CD4-positive, alpha-beta T cell treated with Interleukin-15 for 4 hours (primary cell): ENCODE measurements around the gene EHMT1.
"Not testable (repeated sequence)": the region's sequence is repeated elsewhere in the genome, so short reads cannot be mapped to it uniquely, and the experiment has no call there.

Experiments used
- DNase-seq: peaks from one replicate; pipeline ENCODE4 v3.0.0-alpha.2; 2020; ENCODE audit warnings: low spot score

Gene EHMT1

DNA sequence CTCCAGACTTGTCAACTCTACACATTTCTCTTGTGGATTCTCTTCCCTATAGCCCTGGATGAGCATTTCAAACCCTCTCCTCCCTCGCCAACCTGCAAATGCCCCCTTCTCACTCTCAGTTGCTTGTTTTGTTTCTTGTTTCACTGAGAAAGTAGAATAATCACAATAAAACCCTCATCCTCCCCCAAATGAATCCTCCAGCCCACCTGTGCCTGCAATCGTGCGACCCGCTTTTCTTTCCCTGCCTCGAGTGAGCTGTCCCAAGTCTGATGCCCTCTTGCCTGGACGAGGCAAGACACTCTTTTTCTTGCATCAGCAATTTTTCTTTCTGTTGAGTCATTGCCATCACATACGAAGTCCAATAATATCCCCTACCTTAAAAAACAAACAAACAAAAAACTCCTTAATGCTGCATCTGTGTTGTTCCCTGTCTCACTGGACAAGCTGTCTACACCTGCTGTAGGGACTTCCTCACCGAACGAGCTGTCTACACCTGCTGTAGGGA lies 255.1 kb downstream of the EHMT1 start:
- DNase-seq: no peak

DNA sequence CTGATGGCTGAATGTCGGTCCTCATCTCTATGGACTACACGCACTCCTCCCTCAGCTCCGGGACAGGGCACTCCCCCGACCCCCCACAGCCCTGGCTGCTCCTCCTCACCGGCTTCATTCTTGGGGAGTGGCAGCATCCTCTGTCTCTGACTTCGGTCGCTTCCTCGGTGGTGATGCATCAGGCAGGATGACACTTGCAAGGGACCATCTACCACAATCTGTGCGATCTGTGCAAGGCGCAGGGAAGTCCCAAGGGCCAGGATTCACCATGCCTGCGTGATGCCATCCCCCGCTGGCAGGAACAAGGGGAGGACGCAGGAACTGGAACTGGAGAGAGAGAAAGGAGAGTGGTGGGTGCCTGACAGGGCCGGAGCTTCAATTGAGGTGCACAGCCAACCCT lies 256.5 kb downstream of the EHMT1 start:
- no peak for DNase-seq

DNA sequence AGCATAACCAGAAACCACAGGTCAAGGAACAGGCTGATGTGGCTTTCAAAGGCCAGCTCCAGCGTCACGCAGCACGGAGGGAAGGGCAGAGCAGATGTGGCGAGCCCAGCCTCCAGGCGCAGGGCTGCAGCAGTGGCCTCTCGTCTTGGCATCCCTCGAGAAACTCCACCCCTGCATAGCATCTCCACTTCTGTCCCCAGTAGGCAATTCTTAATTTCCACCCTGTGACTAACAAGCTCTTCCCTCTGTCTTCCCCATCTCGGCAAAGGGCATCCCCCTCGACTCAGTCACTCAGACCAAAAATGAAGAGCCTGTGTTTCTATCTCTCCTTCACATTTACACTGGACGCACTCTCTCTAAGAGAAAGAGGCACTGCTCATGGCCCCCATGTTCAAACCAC lies 257.0 kb downstream of the EHMT1 start:
- DNase-seq: no peak

DNA sequence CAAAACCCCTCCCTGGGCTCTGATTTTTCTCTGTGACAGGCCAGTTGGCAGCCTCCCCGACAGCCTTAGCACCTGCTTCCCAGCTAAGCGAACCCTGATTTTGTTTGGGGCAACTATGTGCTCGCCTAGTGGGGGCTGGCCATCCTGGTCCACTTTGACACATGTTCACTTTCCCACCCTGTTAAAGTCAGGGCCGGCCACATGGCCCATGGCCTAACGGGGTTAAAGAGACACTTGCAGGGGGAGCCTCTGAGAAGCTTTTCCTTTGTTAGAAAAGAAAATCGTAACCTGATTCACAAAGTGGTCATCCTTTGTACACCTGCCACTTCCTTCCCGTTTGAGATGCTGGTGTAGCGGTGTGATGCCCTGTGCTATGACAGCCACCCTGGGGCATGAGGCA lies 257.5 kb downstream of the EHMT1 start:
- DNase-seq: no peak

DNA sequence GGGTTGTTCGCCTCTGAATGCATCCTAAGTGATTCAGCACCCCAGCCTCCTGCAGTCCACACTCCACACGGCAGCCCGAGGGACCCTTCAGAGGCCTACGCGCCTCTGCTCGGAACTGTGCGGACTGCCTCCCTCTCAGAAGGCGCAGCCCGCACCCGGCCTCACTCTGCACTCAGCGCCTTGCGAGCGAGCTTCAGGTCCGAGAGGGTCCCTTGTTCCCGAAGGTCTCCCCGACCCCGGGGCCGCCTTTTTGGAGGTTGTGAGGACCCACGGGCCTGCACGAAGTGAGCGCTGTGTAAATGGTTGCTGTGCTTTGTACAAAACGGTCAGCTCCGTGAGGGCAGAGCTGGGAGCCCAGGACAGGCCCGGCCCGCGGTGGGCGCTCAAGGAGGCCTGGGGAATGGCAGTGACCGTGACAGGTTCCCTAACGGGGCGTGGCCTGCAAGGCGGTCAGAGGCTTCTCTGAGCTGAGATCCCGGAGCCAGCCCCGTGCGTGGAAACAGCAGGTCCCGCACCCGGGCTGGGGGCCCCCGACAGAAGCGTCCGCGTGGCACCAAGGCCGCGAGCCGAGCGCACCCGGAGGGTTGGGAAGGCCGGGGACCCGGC lies 258.1 kb downstream of the EHMT1 start:
- DNase-seq: no peak

DNA sequence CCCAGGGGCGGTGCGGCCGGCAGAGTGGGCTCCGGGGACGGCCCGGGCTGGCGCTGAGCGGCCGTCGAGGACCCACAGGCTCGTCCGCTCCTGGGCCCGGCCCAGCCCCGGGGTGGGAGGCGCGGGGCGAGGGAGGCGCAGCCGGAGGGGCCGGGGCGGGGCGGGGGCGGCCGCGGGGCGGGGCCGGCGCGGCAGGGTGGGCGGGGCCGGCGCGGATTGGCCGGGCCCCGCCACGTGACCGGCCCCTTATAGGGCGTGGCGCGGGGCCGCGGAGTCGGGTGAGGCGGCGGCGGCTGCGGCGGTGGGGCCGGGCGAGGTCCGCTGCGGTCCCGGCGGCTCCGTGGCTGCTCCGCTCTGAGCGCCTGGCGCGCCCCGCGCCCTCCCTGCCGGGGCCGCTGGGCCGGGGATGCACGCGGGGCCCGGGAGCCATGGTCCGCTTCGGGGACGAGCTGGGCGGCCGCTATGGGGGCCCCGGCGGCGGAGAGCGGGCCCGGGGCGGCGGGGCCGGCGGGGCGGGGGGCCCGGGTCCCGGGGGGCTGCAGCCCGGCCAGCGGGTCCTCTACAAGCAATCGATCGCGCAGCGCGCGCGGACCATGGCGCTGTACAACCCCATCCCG lies 258.8 kb downstream of the EHMT1 start, which contains the start of gene CACNA1B:
TSS of gene CACNA1B (plus strand) at position 277 of the 617 bp plus-strand sequence. CDS start at position 429, 152 bp downstream.
- DNase-seq: not testable (repeated sequence)

DNA sequence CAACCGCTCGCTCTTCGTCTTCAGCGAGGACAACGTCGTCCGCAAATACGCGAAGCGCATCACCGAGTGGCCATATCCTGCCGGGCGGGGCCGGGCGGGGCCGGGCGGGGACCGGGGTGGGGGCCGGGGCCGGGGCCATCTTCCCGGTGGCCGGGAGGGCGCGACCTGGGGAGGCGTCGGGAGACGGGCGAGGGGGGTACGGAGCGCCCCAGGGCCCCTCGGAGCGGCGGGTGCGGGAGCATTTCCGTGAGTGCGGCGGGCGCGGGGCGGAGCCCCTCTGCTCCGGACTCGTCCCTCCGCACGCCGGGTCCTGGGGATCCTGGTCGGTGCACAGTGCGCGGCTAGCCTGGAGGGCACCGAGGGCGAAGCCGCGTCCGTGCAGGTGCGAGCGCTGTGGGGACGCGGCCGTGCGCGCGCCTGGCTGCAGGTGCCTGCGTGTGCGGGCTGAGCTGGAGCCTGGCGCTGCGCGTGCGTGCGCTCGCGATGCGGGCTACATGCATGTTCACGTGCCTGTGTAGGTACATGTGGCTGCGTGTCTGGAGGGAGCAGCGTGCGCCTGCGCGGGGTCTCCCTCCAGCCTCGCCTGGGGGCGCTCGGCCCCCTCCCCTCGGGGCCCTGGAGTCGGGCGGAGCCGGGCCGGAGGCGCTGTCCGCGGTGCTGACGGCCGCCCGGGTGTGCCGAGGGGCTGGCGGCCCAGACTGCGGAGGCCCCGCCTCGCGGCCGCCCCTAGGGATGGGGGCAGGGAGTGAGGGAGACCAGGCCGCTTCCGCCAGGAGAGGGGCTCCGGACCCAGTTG lies 259.5 kb downstream of the EHMT1 start:
- no peak for DNase-seq

DNA sequence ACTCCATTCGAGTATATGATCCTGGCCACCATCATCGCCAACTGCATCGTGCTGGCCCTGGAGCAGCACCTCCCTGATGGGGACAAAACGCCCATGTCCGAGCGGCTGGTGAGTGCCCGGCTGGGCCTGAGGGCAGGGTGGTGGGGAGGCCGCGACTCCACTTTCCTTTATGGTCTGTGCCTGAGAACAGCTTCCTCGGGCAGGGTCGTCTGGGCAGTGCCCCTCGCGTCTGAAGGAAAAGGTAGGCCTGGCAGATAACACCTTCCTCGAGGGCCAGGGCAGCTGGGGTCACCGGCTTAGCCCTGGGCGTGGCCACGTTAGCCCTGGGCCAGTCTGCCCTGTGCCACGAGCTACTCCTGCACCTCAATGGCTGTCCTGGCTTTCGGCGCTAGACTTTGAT lies 260.2 kb downstream of the EHMT1 start:
- no peak for DNase-seq

DNA sequence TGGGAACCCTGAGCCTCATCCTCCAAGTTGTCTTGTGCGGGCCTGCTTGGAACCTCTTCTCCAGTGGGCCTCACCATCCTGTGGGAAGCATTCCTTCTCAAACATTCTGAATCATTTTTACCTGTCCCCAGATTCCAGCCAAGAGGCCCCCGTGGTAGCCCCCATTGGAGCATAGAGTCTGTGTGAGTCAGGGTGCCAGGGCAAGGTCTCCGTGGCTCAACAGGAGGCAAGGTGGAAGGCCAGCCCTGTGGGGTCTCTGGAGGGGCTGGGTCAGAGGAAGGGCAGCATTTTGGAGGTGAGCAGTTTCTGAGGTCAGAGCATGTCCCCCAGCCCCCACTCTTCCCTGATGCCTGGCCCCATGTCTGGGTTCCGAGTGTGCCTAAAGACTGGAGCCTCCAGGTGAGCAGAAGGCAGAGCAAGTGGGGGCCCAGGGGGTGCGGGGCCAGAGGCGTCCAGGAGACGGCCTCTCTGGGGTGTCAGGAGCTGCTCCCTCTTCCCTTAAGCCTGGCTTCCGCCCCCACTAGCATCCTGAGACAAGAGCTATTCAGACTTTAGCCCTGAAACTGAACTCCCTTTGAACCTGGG lies 260.9 kb downstream of the EHMT1 start:
- DNase-seq: no peak

DNA sequence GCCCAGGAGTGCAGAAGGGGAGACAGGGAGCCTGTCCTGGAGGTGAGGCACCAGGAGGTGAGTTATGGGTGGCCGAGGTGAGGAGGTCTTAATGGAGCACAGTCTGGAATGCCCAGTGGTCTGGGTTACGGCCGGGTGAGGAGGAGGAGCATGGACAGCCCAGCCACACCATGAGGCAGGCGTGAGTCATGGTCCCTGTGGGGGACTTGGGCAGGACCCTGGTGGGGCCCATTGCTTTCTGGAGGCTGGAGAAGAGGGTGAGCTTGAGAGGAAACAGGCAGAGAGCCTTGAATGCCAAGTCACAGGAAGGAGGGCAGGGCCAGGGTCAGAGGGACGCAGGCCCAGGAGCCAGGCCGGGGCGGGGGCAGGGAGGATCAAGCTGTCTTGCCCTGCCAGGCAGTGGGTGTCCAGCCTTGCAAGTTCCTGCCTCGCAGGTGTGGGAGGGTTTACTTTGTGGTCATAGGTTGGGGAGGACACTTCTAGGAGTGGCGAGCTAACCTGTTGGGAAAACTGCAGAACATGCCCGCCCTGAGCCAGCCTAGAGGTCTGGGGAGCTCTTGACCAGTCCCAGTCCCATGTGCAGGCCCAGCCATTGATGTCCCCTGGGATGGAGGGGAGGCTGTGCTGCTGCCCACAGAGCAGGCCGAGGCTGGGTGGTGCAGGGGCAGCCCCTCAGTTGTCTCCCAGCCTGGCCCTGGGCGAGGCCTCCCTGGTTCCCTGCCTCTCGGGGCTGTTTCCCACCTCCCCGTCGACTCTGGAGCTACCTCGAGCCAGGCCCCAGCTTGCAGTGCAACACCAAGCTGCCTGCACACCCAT lies 261.6 kb downstream of the EHMT1 start:
- no peak for DNase-seq

DNA sequence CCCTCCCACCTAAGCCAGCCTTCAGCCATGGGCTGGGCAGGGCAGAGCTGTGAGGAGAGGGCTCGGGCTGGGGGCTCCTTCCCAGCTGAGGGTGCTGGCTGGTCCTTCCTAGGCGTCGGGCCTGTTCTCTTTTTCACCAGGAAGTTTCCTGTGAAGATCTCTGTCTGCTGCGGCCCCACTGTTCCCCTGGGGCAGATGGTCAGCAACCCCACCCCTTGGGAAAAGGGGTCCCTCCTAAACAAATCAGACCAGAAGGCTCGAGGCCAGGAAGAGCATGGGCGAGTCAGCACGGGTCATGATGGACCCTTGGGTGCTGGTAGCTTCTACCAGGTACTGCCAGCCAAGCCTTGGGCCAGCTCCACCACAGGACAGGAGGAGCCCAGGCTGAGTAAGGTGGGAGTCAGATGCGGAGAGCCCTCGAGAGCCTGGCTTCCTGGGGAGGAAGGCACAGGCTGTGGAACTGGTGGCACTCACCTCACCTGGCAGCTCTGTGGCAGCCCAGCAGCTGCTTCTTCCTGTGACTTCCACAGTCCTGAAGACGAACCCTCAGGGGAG lies 262.2 kb downstream of the EHMT1 start:
- DNase-seq: no peak

DNA sequence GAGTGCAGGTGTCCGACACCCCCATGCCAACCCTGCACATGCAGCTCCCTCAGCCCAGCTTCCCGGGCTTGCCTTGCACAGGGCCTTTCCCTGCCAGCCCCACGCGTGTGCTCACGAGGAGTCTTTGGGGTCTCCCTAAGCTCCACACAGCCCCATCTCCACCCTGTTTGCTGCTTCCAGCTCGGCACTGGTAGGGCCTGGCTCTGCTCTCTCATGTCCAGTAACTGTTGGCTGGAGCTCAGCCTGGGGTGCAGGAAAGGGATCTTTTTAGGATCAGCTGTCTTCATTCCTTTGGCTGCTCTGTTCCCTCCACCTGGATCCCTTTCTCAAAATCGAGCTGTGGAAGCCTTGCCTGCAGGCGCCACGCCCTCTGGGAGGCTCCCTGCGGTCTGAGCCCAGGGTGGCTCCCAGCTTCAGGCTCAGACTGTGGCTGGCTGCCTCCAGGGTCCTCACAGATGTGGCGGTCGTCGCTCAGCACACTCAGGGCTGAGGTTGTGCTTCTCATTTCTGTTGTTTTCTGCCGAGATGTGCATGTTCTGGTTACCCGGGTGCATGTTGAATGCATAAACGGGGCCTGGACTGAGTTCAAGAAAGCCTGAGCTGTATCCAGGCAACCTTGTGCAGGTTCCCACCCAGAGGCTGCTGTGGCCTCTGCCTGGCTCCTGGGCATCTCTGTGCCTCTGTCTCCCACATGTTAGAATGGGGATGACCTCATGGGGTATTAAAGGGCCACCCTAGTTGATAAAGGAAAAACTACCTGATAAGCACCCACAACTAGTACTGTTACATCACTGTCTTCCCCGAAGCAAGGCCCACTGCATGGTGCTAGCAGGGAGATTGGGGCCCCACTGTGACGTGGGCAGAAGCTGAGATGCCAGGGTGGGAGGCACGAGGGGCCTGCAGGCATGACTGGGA lies 263.0 kb downstream of the EHMT1 start:
- DNase-seq: no peak

DNA sequence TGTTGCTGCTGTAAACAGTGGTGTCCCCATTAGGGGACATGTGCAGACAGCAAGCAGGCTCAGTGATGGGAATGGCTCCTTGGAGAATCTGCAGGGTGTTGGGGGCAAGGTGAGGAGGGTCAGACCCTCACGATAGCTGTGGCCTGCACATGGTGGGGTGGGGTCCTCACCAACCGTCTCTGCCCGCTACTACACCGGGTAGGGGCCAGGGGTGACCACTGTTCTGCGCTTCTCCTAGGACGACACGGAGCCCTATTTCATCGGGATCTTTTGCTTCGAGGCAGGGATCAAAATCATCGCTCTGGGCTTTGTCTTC lies 263.7 kb downstream of the EHMT1 start:
- DNase-seq: no peak

DNA sequence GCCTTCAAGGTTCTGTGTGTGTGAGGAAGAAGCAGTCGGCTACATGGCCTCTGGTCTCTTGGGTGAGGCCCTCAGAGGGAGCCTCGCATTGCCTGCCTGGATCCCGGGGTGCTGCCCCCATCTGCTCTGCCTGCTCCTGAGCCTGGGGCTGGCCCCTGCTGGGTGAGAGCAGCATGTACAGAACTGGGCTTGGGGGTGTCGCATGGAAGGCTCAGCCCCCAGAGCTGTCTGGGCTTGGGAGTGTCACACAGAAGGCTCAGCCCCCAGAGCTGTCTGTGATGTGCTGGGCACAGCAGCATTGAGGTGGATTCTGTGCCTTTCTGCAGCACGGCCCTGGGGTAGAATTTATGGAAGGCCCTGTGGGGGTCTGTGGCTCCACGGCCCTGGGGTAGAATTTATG lies 265.2 kb downstream of the EHMT1 start:
- not testable (repeated sequence) for DNase-seq

DNA sequence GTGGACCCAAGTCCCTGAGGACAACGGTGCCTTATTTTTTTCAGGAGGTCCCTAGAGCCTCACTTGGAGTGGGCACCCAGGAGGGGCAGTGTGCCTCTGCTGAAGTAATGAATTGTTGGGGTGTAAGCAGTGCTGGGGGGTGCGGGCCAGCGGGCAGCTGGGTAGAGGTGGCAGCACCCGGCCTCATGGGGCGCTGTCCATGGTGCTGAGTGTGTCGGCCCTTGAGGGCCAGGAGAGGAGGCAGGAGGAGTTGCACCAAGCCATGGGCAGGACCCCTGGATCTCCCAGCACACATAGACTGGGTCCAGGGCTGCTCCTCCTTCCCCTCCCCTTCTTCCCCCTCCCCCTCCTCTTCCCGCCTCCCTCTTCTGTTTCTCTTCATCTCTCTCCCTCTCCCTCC lies 265.7 kb downstream of the EHMT1 start:
- not testable (repeated sequence) for DNase-seq

DNA sequence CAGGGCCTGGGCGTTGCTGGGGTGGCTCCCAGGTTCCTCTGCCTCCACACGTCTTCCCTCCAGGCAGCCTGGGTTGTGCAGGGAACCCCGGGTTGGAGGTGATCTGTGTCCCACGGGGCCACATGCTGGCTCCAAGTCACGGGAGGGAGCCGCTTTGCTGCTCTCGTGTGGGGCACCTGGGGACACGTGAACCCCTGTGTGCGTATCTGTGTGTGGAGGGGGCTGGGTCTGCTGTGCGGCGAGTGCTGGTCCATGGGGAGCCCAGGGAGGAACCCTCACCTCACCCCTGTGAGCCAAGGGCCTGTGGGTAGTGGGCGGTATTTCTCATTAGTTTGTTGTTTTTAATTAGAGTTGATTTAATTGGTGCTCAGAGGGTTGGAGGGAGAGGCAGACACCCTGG lies 266.3 kb downstream of the EHMT1 start:
- DNase-seq: not testable (repeated sequence)
